Gastrocnemius medialis (tissue), 4 donors: ENCODE measurements around the gene CEP350.

ENCODE experiments used
- CTCF ChIP-seq, 5 experiments: fragments of 450-650 bp in 3 of 5; fragments of 200-600 bp in 2 of 5; sonication (generic) in 2 of 5; IDR thresholded peaks in 4 of 5; conservative IDR thresholded peaks in 1 of 5; 1 replicate in 4 of 5; 2 replicates in 1 of 5; pipeline ENCODE4 v1.5.1; 2016 to 2019; ENCODE audit warnings: antibody characterized with exemption in 5 of 5, mild to moderate bottlenecking in 3 of 5, moderate library complexity in 3 of 5
- POLR2A ChIP-seq, 2 donors: fragments of 450-650 bp; IDR thresholded peaks; one replicate each; pipeline ENCODE4 v1.6.1; 2017; ENCODE audit warnings: antibody characterized with exemption in 2 of 2, mild to moderate bottlenecking in 2 of 2, moderate library complexity in 2 of 2

- TF ChIP-seq CTCF (IDR thresholded peaks at IDR 0.05 in 4 of 5, conservative IDR thresholded peaks at IDR 0.05 in 1 of 5) (no peak), POLR2A (IDR thresholded peaks at IDR 0.05) (no peak)
Measured at GRCh38 chr1:179926850-179927205, 27.8 kb upstream of the CEP350 start.
